Fibroblast of skin of abdomen (primary cell): ENCODE measurements around the gene MPP2.
"Not testable (repeated sequence)": the region's sequence is repeated elsewhere in the genome, so short reads cannot be mapped to it uniquely, and the experiment has no call there.

Source experiments
- DNase-seq: peaks from one replicate; pipeline ENCODE4 v3.0.0-alpha.2; 2013

Gene MPP2

DNA sequence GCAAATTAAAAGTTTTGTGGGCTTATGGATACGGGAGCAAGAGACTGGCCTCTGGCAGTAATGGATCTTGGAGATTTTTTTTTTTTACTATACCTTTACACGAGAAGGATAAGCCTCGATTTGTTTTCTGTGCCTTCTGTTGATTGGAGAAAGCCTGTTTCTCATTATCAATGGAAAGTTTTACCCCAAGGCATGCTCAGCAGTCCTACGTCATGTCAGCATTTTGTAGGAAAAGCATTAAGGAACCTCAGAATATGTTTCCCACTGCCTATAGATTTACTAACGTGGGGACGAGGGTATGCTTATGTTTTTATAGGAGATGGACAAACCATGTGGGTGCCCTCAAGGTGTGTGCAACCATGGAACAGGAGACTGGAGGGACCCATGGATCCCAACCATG is 33.5 kb downstream of the MPP2 start:
- DNase-seq = no peak

DNA sequence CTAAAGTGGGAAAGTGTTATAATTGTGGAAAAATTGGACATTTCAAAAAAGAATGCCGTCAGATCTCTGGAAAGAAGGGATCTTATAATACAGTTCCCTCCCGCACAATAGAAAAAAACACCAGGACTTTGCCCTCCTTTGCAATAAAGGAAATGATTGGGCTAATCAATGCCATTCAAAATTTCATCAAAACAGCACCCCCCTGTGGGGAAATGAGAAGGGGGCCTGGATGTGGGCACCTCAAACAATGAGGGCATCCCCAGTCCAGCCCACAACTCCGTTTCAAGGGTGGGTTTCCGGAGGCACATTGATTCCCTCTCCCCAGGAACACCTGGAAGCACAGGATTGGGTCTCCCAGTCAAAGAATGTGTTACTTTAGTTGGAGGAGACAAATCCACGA is 34.2 kb downstream of the MPP2 start:
- DNase-seq = no peak

GRCh38 chr17:43871946-43872690 is 35.2 kb downstream of the MPP2 start:
- DNase-seq = no peak

GRCh38 chr17:43869031-43869430 is 38.3 kb downstream of the MPP2 start:
- not testable (repeated sequence) for DNase-seq

- no peak for DNase-seq
Measured at GRCh38 chr17:43868226-43868994, 38.9 kb downstream of the MPP2 start.

DNA sequence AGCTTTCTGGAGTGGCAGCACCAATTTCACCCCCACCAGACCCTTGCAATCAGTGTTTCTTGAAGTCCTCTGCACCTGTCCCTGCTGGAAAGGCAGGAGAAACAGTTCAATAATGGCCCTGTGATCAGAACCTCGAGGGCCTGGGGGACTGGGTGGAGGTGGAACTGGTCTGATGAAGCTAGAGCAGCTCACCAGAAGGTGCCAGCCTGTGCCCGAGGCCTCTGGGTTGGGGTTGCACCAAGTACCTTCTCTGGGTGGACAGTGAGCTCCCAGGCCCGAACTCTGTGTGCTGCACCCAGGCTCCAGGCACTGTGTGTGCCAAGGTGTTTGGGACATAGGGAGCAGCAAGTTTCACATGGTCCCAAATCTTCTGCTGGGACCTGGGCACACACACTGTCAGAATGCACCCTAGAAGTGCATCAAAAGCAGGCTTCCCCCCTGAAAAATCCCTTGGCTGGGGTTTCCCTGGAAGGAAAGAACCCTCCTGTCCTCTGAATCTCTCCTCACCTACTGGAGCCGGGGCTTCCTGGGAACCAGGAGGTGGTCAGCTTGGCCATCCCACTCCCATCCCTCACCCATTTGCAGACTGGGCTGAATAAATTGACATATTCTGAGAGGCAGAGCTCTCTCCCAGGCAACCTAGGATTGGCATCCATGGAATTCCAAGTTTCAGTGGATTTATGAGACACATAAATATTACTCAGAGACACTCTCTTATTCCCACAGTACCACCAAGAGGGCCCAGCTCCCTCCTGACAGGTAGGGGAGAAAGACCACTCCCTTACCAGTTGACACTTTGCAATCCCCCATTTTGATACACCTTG is 43.0 kb downstream of the MPP2 start:
- no peak for DNase-seq

DNA sequence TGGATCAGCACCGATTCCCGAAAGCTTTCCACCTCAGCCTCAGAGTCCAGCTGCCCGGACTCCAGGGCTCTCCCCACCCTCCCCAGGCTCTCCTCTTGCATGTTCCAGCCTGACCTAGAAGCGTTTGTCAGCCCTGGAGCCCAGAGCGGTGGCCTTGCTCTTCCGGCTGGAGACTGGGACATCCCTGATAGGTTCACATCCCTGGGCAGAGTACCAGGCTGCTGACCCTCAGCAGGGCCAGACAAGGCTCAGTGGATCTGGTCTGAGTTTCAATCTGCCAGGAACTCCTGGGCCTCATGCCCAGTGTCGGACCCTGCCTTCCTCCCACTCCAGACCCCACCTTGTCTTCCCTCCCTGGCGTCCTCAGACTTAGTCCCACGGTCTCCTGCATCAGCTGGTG is 45.4 kb downstream of the MPP2 start:
- DNase-seq = no peak

DNA sequence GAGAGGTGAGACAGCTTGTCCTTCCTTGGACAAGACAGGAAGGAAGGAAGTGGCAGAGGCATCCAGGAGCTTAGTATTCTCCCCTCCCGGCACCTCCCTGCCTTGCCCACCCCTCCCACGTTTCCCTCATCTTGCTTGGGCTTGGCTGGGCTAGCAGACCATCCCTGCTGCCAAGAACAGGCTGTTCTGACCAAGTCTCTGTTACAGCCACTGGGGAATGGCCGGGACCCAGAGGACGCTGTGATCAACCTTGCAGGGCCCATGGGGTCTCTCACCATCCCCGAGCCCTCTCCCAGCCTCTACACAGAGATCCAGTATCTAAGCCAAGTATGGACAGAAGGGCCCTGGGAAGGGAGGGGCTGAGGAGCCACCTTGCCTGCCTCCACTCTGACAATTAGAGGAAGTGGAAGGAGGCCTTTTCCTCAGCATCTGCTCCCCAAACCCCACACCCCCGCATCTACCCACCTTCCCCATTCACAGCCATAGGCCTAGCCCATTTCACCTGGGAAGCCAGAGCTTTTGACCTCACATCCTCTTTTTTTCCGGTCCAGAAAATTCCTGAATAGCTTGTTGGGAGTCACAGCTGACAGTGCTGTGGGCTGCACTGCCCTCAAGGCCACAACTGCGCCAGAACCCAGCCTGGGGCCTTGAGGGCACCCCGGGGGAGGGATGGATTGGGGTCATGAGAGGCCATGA is 46.3 kb downstream of the MPP2 start:
- no peak for DNase-seq

DNA sequence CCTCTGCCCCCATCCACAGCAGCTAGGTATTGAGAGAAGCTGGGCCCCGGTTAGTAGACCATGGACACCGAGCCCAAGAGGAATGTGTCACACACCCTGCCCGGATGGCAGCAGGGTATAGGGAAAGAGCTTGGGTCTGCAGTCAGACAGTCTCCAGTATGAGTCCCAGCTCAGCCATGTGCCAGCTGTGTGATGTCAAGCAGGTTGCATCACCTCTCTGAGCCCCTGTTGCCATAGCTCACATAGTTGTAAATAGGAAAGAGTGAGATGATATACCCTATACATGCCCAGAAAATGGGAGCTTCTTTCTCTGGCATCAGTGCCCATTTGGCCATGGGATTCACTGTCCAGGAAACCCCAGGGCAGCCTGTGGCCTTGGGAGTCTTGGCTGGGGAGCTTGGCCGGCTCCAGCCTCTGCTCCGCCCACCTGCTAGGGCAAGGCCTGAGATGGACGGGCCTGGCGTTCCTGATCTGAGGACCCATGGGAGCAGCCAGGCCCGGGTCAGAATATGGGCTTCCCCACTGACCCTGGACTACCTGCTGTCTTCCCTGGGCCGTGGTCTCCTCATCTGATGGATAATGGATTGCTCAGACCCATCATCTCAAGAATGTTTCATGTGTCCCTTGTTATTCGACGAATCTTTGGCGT is 47.1 kb downstream of the MPP2 start:
- DNase-seq = no peak

- no peak for DNase-seq
Measured at GRCh38 chr17:43857957-43858600, 49.3 kb downstream of the MPP2 start.

DNA sequence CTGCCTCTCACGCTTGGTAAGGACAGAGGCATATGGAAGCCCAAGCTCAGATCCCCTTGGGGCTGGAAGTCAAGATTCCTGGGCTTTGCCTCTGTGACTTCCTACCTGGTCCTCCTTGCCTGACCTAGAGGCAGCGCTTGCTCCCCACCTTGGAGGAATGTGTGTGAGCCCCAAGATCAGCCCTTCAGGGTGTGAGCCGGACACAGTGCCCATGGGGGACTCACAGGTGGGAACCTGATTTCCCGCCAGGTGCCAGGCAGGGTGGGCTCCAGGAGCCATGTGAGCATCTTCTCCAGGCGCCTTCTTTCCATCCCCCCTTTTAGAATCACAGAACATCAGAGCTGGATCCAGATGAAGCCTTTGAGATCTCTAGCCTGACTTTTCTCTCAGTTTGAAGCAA is 50.2 kb downstream of the MPP2 start:
- no peak for DNase-seq

DNA sequence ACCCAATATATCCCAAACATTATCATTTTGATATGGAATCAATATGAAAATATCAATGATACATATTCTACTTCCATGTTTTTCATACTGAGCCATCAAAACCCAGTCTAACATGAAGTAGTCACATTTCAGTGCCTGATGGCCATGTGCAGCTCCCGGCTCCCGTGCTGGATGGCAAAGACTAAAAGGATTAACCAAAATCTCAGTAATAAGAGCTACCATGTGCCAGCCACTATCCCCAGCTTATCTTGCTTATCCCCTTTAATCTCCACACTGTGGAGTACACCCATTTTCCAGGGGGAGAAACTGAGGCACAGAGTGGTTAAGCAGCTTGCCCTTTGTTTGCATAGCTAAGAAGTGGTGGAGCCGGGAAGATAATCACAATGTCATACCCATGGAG is 51.2 kb downstream of the MPP2 start:
- no peak for DNase-seq

GRCh38 chr17:43855061-43855460 is 52.3 kb downstream of the MPP2 start:
- no peak for DNase-seq

DNA sequence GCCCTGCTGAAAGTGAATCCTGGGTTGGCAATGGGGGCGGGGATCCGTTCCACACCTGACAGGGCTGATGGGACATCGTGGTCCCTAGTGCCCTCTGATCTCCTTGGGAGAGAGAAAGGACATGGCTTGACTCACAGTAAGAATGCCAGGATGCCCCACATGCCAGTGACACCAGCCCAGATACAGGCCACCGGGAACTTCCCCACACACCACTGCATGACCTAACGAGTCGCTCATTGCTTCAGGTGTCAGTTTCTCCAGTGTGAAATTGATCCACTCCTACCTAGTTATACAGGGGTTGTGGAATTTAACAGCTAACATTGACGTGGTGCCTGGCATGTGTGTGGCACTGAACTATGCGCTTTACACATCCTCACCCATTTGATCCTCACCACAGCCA is 52.8 kb downstream of the MPP2 start:
- DNase-seq = no peak

- DNase-seq = no peak
Measured at GRCh38 chr17:43853546-43853945, 53.8 kb downstream of the MPP2 start.

GRCh38 chr17:43852571-43852970 is 54.8 kb downstream of the MPP2 start:
- no peak for DNase-seq

DNA sequence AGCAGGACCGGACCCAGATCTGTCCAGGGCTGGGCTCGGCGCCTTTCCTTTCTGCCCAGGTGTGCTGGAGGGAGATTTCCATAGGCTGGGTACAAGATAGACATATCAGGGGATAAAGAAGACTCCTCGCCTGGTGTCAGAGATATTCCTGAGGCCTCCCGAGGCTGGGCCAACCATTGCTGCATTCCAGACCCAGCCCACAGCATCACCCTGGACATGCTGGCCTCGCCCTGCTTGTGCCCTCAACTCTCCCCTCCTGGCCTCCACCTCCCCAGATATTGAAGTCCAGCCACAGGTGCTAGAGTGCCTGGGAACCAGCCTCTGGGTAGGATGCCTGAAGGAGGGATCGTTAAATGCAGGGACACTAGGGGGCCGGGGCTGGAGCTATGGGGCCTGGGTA is 58.2 kb downstream of the MPP2 start:
- no peak for DNase-seq

DNA sequence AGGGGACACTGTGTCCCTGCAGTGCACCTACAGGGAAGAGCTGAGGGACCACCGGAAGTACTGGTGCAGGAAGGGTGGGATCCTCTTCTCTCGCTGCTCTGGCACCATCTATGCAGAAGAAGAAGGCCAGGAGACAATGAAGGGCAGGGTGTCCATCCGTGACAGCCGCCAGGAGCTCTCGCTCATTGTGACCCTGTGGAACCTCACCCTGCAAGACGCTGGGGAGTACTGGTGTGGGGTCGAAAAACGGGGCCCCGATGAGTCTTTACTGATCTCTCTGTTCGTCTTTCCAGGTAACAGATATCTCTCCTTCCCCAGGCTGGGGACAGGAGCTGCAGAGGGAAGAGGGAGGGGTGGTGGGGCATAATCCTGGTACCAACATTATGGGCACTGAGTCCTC is 58.7 kb downstream of the MPP2 start:
- no peak for DNase-seq

- no peak for DNase-seq
Measured at GRCh38 chr17:43846963-43847371, 60.4 kb downstream of the MPP2 start, which contains the start of gene CD300LG. Gene CD300LG, plus strand, starts transcription at chr17:43847176. Its CDS starts 41 bp downstream, at chr17:43847217.

GRCh38 chr17:43846221-43846712 is 61.1 kb downstream of the MPP2 start:
- peak; percentile 54 for DNase-seq

DNA sequence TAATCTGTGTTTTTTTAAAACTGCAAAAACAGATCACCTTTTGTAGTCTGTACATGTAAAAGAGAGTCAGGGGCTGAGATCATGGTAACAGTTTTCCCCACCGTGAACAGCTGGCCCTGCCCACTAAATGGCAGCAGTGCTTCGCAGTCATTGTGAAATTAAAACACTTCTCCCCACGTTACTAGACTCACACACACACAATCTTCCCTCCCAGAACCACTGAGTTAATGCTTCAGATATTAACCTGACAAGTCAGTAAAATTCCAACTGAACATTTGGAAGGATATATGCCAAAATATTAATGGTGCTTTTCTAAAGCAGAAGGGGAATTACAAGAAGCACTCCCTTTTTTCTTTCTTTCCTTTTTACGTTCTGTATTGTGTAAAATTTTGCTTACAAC is 61.6 kb downstream of the MPP2 start:
- no peak for DNase-seq
